Activated CD4-positive, alpha-beta T cell treated with anti-CD3 and anti-CD28 coated beads, Interleukin-2, amount 50 U/mL, for 1 hour (primary cell): ENCODE measurements around the gene SCN2B.

Source experiments
- DNase-seq: peaks from one replicate; pipeline ENCODE4 v3.0.0-alpha.2; 2020

Gene SCN2B

GRCh38 chr11:118132385-118133151, 43.9 kb downstream of the SCN2B start:
- no peak for DNase-seq

- no peak for DNase-seq
These were observed 46.8 kb downstream of the SCN2B start for GRCh38 chr11:118129471-118130172.

- DNase-seq = no peak
These were observed 47.5 kb downstream of the SCN2B start for GRCh38 chr11:118128721-118129470.

- no peak for DNase-seq
These were observed 48.1 kb downstream of the SCN2B start for GRCh38 chr11:118128310-118128709.

GRCh38 chr11:118126082-118126838, 50.2 kb downstream of the SCN2B start:
- DNase-seq = no peak

- no peak for DNase-seq
These were observed 51.4 kb downstream of the SCN2B start for GRCh38 chr11:118124929-118125535.

GRCh38 chr11:118120793-118121192, 55.6 kb downstream of the SCN2B start:
- no peak for DNase-seq

GRCh38 chr11:118117790-118118601, 58.4 kb downstream of the SCN2B start:
- no peak for DNase-seq

- DNase-seq = no peak
These were observed 61.4 kb downstream of the SCN2B start for GRCh38 chr11:118115048-118115447.

GRCh38 chr11:118114266-118114665, 62.2 kb downstream of the SCN2B start:
- no peak for DNase-seq

- DNase-seq = no peak
These were observed 63.6 kb downstream of the SCN2B start for GRCh38 chr11:118112711-118113430.
